Subcutaneous abdominal adipose tissue (tissue), 5 donors: ENCODE data around the gene MPEG1.

ENCODE experiments used
- H3K27ac ChIP-seq: one replicate; pipeline ENCODE4 v1.7.0; 2013; ENCODE audit warnings: low read depth, mild to moderate bottlenecking, inconsistent platforms, low read length, moderate library complexity
- H3K27me3 ChIP-seq, 5 donors: one replicate each; pipeline ENCODE4 v1.7.0; 2013; ENCODE audit warnings: low read length in 5 of 5, inconsistent platforms in 1 of 5; ENCODE audit not compliant: control insufficient read depth in 5 of 5, insufficient read depth in 4 of 5
- H3K36me3 ChIP-seq, 5 donors: one replicate each; pipeline ENCODE4 v1.7.0; 2013; ENCODE audit warnings: low read length in 5 of 5; ENCODE audit not compliant: control insufficient read depth in 5 of 5, insufficient read depth in 5 of 5
- H3K4me1 ChIP-seq, 5 donors: one replicate each; pipeline ENCODE4 v1.7.0; 2013; ENCODE audit warnings: low read length in 5 of 5, mild to moderate bottlenecking in 3 of 5, moderate library complexity in 1 of 5; ENCODE audit not compliant: control insufficient read depth in 5 of 5, insufficient read depth in 5 of 5
- H3K4me3 ChIP-seq, 5 donors: one replicate each; pipeline ENCODE4 v1.7.0; 2013; ENCODE audit warnings: low read length in 5 of 5, low read depth in 1 of 5
- H3K9ac ChIP-seq, 5 donors: one replicate each; pipeline ENCODE4 v1.7.0; 2013; ENCODE audit warnings: low read length in 5 of 5, mild to moderate bottlenecking in 4 of 5, moderate library complexity in 3 of 5
- H3K9me3 ChIP-seq, 5 donors: one replicate each; pipeline ENCODE4 v1.7.0; 2013; ENCODE audit warnings: low read length in 5 of 5; ENCODE audit not compliant: control insufficient read depth in 5 of 5
- donor health status: healthy.
- donor health status: healthy.
- donor health status: healthy.
- donor health status: healthy.
- donor health status: healthy.

Gene MPEG1

DNA sequence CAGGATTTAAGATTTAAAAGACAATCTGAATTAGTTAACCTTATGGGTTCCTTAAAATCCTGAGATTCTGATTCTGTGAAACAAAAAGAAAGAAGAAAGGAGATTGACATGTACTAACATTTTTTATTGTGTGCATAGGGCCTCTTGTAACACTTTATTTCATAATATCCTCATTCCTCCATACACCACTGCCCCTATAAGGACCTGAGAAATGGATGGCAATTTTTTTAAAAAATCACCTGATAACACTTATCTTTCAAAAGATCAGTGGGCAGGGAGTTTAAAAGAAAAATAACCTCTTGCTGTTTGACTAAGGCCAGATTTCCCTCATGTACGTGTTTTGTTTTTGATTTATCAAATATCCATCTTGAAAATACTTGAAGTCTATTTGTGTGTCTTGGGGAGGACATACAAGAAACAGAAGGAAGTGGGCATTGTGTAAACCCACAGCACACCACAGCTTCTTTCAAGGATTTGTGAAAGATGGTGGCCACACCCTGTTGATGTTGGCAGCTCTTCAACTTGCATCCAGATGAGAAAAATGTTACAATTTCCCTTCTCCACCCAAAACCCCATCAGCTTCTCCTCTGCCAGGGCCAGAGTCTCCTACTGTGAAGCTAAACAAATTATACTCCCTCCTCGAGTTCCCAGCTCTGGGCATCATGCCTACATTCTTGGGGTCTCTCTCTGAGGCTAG is 35.0 kb upstream of the MPEG1 start:
- Histone ChIP-seq H3K9me3 (no peaks in the 10 kb centered on the region), H3K9ac (no peak overlapping the region), H3K4me1 (peaks cover 0 to 12% (median 3%) of the 10 kb centered on the region in 5 donors), H3K27ac (no peak overlapping the region), H3K36me3 (no peaks in the 10 kb centered on the region), H3K27me3 (no peaks in the 10 kb centered on the region), H3K4me3 (no peak overlapping the region)

DNA sequence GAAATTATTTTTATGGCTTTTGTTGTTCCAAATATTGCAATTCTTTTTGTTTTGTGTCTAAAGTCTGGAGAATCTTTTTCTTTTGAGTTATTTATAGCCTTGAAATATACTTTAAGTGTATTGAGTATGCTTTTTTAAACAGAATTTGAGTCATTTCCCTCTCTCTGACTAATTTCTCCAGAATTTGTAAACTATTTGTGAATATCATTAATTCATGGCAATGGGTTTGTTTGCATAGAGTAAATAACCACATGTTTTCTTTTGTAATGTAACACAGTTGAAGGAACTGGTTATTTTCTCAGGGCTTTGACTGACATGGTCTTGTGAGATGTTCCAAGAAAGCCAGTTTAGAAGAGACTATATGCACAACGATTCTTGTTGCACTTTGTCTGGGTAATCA is 30.9 kb upstream of the MPEG1 start:
- Histone ChIP-seq H3K27me3 (no peaks in the 10 kb centered on the region), H3K9ac (no peak overlapping the region), H3K4me3 (no peak overlapping the region), H3K36me3 (no peaks in the 10 kb centered on the region), H3K9me3 (peaks cover 0 to 5% (median 3%) of the 10 kb centered on the region in 5 donors), H3K4me1 (peaks cover 0 to 12% (median 3%) of the 10 kb centered on the region in 5 donors), H3K27ac (no peak overlapping the region)

DNA sequence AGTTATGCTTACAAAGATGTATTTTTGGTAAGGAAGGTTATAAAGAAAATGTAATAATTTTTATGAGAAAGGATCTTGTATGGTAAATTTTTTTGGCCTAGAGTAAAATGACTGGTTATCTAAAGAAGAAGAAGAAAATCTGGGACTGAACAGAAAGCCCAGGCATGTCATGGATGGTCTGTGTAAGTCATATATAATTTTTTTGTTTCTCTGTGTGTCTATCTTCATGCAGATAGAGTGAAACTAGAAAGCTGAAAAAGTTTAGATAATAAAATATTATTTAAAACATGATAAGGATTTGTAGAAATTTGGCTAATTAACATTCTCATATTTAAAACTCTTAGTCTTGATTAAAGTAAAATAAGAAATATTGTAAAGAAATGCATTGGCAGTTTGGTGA is 27.6 kb upstream of the MPEG1 start:
- no peak overlapping the region for H3K9ac ChIP-seq
- H3K27ac ChIP-seq, result no peak overlapping the region
- no peaks in the 10 kb centered on the region for H3K4me1 ChIP-seq
- no peak overlapping the region for H3K4me3 ChIP-seq
- H3K9me3 ChIP-seq, result peaks cover 0 to 5% (median 3%) of the 10 kb centered on the region in 5 donors
- no peaks in the 10 kb centered on the region for H3K27me3 ChIP-seq
- no peaks in the 10 kb centered on the region for H3K36me3 ChIP-seq

DNA sequence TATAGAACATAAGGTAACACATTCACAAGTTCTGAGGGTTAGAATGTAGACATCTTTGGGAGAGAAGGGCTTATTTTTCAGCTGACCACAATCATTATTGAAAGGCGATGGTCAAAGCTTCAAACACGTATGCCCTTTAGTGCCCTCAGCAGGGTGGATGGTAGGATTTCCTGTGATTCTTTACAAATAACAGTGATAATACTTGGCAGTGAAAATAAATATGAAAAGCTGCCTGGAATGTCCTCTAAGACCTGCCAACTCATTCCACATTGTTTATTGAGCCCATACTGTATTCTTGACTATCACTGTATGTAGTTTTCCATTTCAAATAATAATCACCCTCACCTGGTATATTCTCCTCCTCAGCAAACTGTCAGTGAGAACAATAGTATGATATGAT is 13.7 kb upstream of the MPEG1 start:
- H3K27ac ChIP-seq, result peak overlapping the region; percentile 85

DNA sequence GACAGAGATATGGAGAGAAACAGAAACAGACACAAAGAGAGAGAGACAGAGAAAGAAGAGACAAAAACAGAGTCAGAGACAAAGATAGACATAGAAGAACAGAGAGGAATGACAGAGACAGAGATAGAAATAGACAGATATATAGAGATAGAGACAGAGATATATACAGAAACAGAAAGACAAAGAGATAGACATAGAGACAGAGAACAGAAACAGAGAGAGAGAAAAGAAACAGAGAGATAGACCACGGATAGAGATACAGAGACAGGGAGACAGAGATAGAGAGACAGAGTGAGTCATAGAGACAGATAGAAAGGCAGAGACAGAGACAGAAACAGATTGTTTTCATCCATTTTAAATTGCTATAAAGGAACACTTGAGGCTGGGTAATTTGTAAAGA is 12.3 kb upstream of the MPEG1 start:
- peak overlapping the region; percentile 85 for H3K27ac ChIP-seq
- peaks cover 0 to 54% (median 51%) of the 10 kb centered on the region in 5 donors for H3K4me1 ChIP-seq

More for the DNA sequence above, 13.7 kb upstream of the MPEG1 start:
- no peak overlapping the region for H3K9ac ChIP-seq
- H3K4me1 ChIP-seq, result peaks cover 0 to 51% (median 42%) of the 10 kb centered on the region in 5 donors
- no peaks in the 10 kb centered on the region for H3K36me3 ChIP-seq
- H3K27me3 ChIP-seq, result no peaks in the 10 kb centered on the region
- no peaks in the 10 kb centered on the region for H3K9me3 ChIP-seq
- no peak overlapping the region for H3K4me3 ChIP-seq

DNA sequence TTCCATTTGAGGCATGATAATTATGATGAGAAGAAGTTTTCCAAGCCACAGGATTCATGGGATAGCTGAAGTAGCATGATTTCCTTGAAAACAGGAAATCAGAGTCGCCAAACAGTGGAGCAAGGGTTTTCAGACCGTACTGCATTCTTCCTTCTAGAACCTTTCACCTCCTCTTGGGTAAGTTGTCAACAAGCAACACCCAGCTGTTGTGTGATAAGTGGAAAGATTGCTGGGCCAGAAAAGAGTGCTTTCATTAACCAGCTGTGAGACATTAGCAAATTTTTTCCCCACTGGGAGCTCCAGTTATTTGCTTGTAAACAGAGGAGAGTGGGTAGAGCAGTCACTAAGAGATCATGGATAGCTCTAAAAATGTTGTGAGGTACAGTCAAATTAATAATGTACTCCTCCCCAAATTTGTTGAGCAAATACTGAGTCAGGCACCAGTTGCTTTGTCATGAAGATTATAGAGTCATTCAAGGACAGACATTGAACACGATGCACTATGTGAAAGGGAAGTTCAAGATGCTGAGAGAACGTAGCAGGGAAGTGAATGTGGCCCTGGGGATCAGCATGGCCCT is 11.7 kb upstream of the MPEG1 start:
- Histone ChIP-seq H3K9me3 (no peaks in the 10 kb centered on the region), H3K36me3 (no peaks in the 10 kb centered on the region), H3K4me1 (peaks cover 0 to 58% (median 51%) of the 10 kb centered on the region in 5 donors), H3K27ac (peak overlapping the region; percentile 85), H3K4me3 (no peak overlapping the region), H3K9ac (peak overlapping the region in 2 of 5 donors; percentile 1 to 57), H3K27me3 (no peaks in the 10 kb centered on the region)

More for the DNA sequence above, 12.3 kb upstream of the MPEG1 start:
- H3K9ac ChIP-seq, result peak overlapping the region in 2 of 5 donors; percentile 1 to 50
- no peaks in the 10 kb centered on the region for H3K9me3 ChIP-seq
- H3K36me3 ChIP-seq, result no peaks in the 10 kb centered on the region
- H3K4me3 ChIP-seq, result no peak overlapping the region
- H3K27me3 ChIP-seq, result no peaks in the 10 kb centered on the region

DNA sequence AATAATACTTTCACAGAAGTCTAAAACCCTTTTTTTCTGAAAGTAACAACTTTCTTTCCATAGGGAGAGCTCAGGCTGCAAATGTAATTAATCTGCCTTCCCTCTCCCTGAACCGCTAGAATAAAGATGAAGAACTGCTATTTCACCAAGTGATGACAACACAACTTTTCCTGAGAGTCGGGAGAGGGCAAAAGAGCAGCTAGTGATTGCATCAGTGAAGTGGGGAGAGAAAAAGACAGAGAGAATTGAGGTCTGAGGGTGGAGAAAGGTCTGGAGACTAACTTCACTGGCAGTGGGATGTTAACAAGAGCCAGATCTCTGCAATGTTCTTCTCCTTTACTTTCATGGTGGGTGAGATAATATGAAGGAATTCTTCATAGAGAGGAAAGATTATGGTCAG is 10.9 kb upstream of the MPEG1 start:
- H3K36me3 ChIP-seq, result no peaks in the 10 kb centered on the region
- H3K27me3 ChIP-seq, result no peaks in the 10 kb centered on the region
- H3K9ac ChIP-seq, result peak overlapping the region in 3 of 5 donors; percentile 31 to 57 (median 42)
- H3K4me1 ChIP-seq, result peaks cover 0 to 58% (median 54%) of the 10 kb centered on the region in 5 donors
- H3K9me3 ChIP-seq, result no peaks in the 10 kb centered on the region
- peak overlapping the region in 1 of 5 donors; percentile 17 for H3K4me3 ChIP-seq
- H3K27ac ChIP-seq, result peak overlapping the region; percentile 85

DNA sequence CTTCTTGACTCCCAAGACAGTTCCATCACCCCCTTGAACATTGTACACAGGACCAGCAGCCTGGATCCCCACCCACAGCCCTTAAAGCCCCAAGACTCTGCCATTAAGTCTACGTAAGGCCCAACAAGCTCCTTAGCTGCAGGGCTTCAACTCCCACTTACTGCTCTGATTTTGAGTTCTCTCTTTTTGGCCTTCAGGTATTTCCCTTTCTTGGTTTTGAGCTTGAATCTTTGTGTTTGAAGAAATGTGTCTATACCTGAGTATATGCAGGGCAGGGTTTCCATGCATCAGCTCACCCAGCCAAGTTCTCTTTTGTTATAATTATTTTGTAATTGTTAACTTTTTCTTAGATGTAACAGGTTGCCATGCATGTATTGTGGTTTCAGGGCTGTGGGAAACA is 10.4 kb upstream of the MPEG1 start:
- Histone ChIP-seq H3K36me3 (no peaks in the 10 kb centered on the region), H3K4me1 (peaks cover 0 to 59% (median 55%) of the 10 kb centered on the region in 5 donors), H3K9ac (peak overlapping the region in 1 of 5 donors; percentile 57), H3K9me3 (no peaks in the 10 kb centered on the region), H3K27ac (peak overlapping the region; percentile 85), H3K27me3 (no peaks in the 10 kb centered on the region), H3K4me3 (no peak overlapping the region)

DNA sequence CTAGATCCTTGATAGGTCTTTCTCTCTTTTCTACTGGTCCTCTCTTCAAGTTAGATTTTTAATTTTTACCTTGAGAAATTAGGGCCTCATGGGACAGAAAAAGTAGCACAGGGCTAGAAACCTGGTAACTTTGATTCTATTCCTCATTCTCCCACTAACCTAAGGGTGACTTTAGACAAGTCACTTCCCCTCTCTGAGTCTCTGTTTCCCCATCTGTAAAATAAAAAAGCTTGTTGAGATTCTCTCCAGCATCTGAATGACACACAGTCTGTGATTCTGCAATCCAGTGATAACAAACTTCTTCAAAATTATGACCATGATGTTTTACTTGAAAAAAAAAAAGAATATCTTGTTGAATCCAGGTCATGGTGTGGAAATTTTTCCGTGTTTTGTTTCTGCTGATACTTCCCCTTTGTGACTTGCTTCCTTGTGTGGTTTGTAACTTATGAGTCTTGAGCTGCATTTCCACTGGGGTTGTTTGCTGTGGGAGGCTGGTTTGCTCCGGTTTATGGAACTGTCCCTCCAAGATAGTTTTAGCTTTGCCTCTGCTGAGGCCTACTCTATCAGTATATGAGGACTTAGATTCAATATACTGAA is 9.8 kb upstream of the MPEG1 start:
- H3K4me1 ChIP-seq, result peaks cover 0 to 61% (median 59%) of the 10 kb centered on the region in 5 donors
- no peaks in the 10 kb centered on the region for H3K36me3 ChIP-seq
- H3K27ac ChIP-seq, result peak overlapping the region; percentile 85
- no peak overlapping the region for H3K4me3 ChIP-seq
- H3K27me3 ChIP-seq, result no peaks in the 10 kb centered on the region
- H3K9ac ChIP-seq, result peak overlapping the region in 2 of 5 donors; percentile 15 to 16
- no peaks in the 10 kb centered on the region for H3K9me3 ChIP-seq

DNA sequence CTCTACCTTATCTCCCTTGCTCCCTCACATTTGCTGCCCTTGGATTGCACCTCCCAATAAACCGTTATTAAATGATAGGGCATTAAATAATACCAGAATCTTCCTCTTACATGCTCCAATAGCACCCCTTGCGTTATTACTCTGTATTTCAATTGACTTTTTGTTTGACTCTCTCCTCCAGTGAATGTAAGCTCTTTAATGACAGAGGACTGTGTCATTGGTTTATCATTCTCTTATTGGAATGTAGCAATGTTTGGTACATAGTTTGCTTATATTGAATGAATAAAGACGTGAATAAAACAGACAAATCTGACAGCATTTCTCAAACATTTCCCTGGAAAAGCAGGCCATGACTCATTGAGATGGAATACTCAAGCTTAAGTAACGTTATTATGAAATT is 8.7 kb upstream of the MPEG1 start:
- no peaks in the 10 kb centered on the region for H3K27me3 ChIP-seq
- no peaks in the 10 kb centered on the region for H3K36me3 ChIP-seq
- H3K9ac ChIP-seq, result peak overlapping the region in 1 of 5 donors; percentile 16
- peaks cover 0 to 70% (median 67%) of the 10 kb centered on the region in 5 donors for H3K4me1 ChIP-seq
- no peak overlapping the region for H3K4me3 ChIP-seq
- no peaks in the 10 kb centered on the region for H3K9me3 ChIP-seq
- peak overlapping the region; percentile 75 for H3K27ac ChIP-seq
